Stimulated activated CD8-positive, alpha-beta memory T cell treated with anti-CD3 and anti-CD28 coated beads, Interleukin-15, amount 100 ng/mL, for 48 hours (primary cell): ENCODE measurements around the gene KDELR1.
"Not testable (repeated sequence)": the region's sequence is repeated elsewhere in the genome, so short reads cannot be mapped to it uniquely, and the experiment has no call there.

Experiments used
- DNase-seq, 2 donors: peaks; one replicate each; pipeline ENCODE4 v3.0.0-alpha.2; 2020; ENCODE audit warnings: low read depth in 2 of 2

The KDELR1 gene

GRCh38 chr19:48397263-48398101, 6.1 kb upstream of the KDELR1 start:
- no peak for DNase-seq

GRCh38 chr19:48396824-48397176, 5.4 kb upstream of the KDELR1 start:
- DNase-seq: no peak

- DNase-seq: no peak
Measured at GRCh38 chr19:48396016-48396823, 4.9 kb upstream of the KDELR1 start.

GRCh38 chr19:48395499-48395898, 4.1 kb upstream of the KDELR1 start:
- DNase-seq: no peak

GRCh38 chr19:48395170-48395455, 3.8 kb upstream of the KDELR1 start:
- no peak for DNase-seq

GRCh38 chr19:48394331-48395169, 3.2 kb upstream of the KDELR1 start:
- no peak for DNase-seq

- DNase-seq: no peak
Measured at GRCh38 chr19:48393559-48394330, 2.4 kb upstream of the KDELR1 start, which contains the start of gene GRIN2D. Gene GRIN2D, plus strand, starts transcription at chr19:48393668. Its CDS starts 4,725 bp downstream, at chr19:48398393.

- DNase-seq: no peak
Measured at GRCh38 chr19:48392860-48393558, 1.7 kb upstream of the KDELR1 start.

- not testable (repeated sequence) for DNase-seq
Measured at GRCh38 chr19:48392006-48392344, 624 bp upstream of the KDELR1 start.

- DNase-seq: peak; percentile 33 to 52
Measured at GRCh38 chr19:48390188-48391099, 907 bp downstream of the KDELR1 start.

GRCh38 chr19:48386981-48387380, 4.4 kb downstream of the KDELR1 start:
- DNase-seq: no peak

GRCh38 chr19:48385461-48386087, 5.8 kb downstream of the KDELR1 start:
- no peak for DNase-seq

GRCh38 chr19:48382286-48382685, 9.1 kb downstream of the KDELR1 start:
- DNase-seq: no peak

- DNase-seq: no peak
Measured at GRCh38 chr19:48381178-48381950, 10.0 kb downstream of the KDELR1 start.

- no peak for DNase-seq
Measured at GRCh38 chr19:48379058-48379457, 12.3 kb downstream of the KDELR1 start.

GRCh38 chr19:48378194-48378570, 13.2 kb downstream of the KDELR1 start:
- no peak for DNase-seq

- no peak for DNase-seq
Measured at GRCh38 chr19:48373567-48373966, 17.8 kb downstream of the KDELR1 start.

GRCh38 chr19:48372904-48373303, 18.4 kb downstream of the KDELR1 start:
- DNase-seq: no peak

GRCh38 chr19:48371771-48372170, 19.6 kb downstream of the KDELR1 start:
- DNase-seq: not testable (repeated sequence)
